Measurements from ENCODE around the gene ADARB1. TPM values are rescaled to one million over a fixed set of nuclear protein-coding genes. Genes with fewer than 3 reads are reported as not detected.
A peak's percentile ranks its signal among the peaks of the same experiment; 100 is the strongest.

The ADARB1 gene
- total RNA-seq, 1 experiment from 2014 or later = 15.8 TPM

- Histone ChIP-seq H2BK15ac (ENCODE audit: low read depth, low read length) (no peak overlapping the region), H3T11ph (ENCODE audit: low read length) (no peak overlapping the region), H3K56ac (ENCODE audit: insufficient read length, low read depth, low read length) (no peak overlapping the region), H4K20me1 (ENCODE audit: control insufficient read depth, insufficient read depth, insufficient read length) (no peaks in the 10 kb centered on the region), H4K8ac (replicated peaks; ENCODE audit: insufficient read length, low read depth, low read length) (no peak overlapping the region), H2AFZ (ENCODE audit: low read length) (no peak overlapping the region), H2AK5ac (ENCODE audit: insufficient read length, low read length) (no peak overlapping the region), H2BK120ac (ENCODE audit: low read depth, low read length, poor library complexity, severe bottlenecking) (no peak overlapping the region), H2BK5ac (ENCODE audit: insufficient read length, low read length) (no peak overlapping the region), H3K9me3 (ENCODE audit: control insufficient read depth, low read depth, low read length) (no peaks in the 10 kb centered on the region), H3K4me1 (ENCODE audit: insufficient read depth, low read length) (no peaks in the 10 kb centered on the region), H3K4me2 (ENCODE audit: insufficient read depth, insufficient read length, low read length) (no peak overlapping the region), H3K23ac (ENCODE audit: insufficient read length, low read depth, low read length) (no peak overlapping the region), H2BK12ac (ENCODE audit: insufficient read length, low read depth, low read length) (no peak overlapping the region), H3K9ac (ENCODE audit: extremely low read depth, insufficient read length, low read length) (no peak overlapping the region), H4K5ac (ENCODE audit: insufficient read length, low read depth, low read length) (no peak overlapping the region), H4K91ac (ENCODE audit: insufficient read length, low read depth, low read length) (no peak overlapping the region), H3K27me3 (ENCODE audit: insufficient read depth, low read length) (no peaks in the 10 kb centered on the region; the same call in 1 of the 2 replicates), H3K4ac (ENCODE audit: low read depth, low read length) (no peak overlapping the region), H3K27ac (ENCODE audit: insufficient read length, low read depth, low read length) (no peak overlapping the region), H3K79me2 (ENCODE audit: insufficient read depth, low read length) (no peaks in the 10 kb centered on the region), H3K18ac (ENCODE audit: insufficient read length, low read depth, low read length) (no peak overlapping the region), H3K79me1 (ENCODE audit: insufficient read depth, low read depth, low read length, poor library complexity, severe bottlenecking) (no peaks in the 10 kb centered on the region), H3K14ac (ENCODE audit: insufficient read depth, low read length) (no peak overlapping the region; the same call in 1 of the 2 replicates), H3K23me2 (ENCODE audit: insufficient read length, low read depth, low read length, poor library complexity, severe bottlenecking) (no peaks in the 10 kb centered on the region), H2BK20ac (ENCODE audit: low read depth, low read length, poor library complexity, severe bottlenecking) (no peak overlapping the region)
- peaks cover 0 to 11% of the 10 kb centered on the region in 2 experiments; a peak in 1 of 4 replicates for H3K4me1 Mint-ChIP-seq
- peak overlapping the region in 1 of 3 experiments; percentile 17; a peak in 1 of 7 replicates for H3K27ac Mint-ChIP-seq
- no peaks in the 10 kb centered on the region for H3K9me3 Mint-ChIP-seq
- DNase-seq = no peak
- H3K4me3 Mint-ChIP-seq = no peak overlapping the region
- WGBS (ENCODE audit: extremely low coverage, insufficient read length, low lambda C conversion rate) = no CpG with 5 or more reads among the region's 12 CpGs
- H3K27me3 Mint-ChIP-seq (ENCODE audit: low read depth) = no peaks in the 10 kb centered on the region; the same call in none of the 2 replicates
- TF ChIP-seq, protein P1, sequence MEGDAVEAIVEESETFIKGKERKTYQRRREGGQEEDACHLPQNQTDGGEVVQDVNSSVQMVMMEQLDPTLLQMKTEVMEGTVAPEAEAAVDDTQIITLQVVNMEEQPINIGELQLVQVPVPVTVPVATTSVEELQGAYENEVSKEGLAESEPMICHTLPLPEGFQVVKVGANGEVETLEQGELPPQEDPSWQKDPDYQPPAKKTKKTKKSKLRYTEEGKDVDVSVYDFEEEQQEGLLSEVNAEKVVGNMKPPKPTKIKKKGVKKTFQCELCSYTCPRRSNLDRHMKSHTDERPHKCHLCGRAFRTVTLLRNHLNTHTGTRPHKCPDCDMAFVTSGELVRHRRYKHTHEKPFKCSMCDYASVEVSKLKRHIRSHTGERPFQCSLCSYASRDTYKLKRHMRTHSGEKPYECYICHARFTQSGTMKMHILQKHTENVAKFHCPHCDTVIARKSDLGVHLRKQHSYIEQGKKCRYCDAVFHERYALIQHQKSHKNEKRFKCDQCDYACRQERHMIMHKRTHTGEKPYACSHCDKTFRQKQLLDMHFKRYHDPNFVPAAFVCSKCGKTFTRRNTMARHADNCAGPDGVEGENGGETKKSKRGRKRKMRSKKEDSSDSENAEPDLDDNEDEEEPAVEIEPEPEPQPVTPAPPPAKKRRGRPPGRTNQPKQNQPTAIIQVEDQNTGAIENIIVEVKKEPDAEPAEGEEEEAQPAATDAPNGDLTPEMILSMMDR (conservative IDR thresholded peaks at IDR 0.05) = no peak
- H3K36me3 Mint-ChIP-seq (ENCODE audit: insufficient read depth in 1 of 3, low read depth in 3 of 3) = no peaks in the 10 kb centered on the region
Observed at GRCh38 chr21:45093035-45093532, 18.7 kb downstream of the ADARB1 start.
